Medulla oblongata (tissue), 1 donor: ENCODE data around the gene UBXN11.
"Not testable (repeated sequence)": the region's sequence is repeated elsewhere in the genome, so short reads cannot be mapped to it uniquely, and the experiment has no call there.

Experiments used
- DNase-seq: peaks from one replicate; pipeline ENCODE4 v3.0.0-alpha.2; 2015; ENCODE audit errors: extremely low spot score

Gene UBXN11

DNA sequence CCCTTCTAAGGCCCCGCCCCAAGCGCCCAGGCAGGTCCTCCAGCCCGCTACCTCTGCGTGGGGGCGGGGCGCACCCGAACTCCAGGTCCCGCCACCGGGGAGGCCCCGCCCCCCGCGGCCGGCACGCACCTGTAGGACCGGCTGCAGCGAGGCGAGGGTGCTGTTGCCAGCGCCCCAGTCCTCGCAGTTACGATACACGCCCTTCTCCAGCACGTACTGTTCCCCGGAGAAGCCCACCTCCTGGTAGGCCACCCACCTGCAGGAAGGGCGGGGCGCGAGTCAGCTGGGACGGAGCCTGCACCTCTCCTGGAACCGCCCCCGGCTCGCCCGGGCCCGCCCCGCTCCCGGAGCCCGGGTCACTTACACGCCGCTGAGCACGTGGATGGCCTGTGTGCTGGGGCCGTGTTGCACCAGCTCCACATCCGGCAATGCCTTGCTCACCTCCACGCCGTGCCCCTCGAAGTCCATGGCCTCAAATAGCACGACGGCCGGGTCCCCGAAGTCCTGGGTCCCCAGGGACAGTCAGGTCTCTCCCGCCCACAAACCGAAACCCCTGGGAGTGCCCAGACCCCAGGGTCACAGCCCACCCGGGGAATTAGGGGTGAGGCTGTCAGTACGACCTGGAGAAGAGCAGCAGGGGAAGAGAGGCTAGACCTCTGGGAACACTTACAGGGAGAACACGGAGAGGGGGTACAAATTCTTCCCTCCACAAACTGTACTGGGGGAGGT, 30.2 kb upstream of the UBXN11 start:
- DNase-seq, result no peak

DNA sequence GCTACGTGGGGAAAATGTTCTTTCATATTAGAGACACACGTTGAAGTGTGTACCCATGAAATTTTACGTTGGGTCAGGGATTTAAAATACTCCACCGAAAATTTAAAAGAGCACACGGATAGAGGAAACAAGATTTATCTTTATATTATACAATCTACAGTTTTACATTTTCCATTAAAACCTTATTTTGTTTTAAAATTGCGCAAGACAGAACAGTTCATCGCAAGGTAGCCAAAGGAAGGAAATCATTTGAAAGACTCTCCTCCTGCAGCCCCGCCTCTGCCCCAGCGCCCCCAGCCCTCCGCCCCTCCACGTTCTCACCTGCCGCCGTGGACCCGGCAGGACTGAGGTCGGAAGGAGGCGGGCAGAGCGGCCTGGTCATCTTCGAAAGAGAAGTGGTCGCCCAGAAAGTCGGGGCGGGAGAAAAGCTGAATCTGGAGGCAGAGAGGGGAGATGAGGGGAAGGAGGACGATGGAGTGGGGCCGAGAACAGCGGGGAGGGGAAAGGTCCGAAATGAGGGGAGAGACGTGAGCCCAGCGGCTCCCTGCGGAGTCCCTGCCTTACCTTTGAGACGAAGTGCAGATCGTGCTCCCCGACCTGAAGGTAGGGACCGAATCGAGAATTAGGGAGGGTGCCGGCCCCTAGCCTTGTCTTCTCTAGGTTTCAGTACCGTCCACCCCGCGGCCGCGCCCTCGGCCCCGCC, 29.5 kb upstream of the UBXN11 start:
- DNase-seq, result no peak

DNA sequence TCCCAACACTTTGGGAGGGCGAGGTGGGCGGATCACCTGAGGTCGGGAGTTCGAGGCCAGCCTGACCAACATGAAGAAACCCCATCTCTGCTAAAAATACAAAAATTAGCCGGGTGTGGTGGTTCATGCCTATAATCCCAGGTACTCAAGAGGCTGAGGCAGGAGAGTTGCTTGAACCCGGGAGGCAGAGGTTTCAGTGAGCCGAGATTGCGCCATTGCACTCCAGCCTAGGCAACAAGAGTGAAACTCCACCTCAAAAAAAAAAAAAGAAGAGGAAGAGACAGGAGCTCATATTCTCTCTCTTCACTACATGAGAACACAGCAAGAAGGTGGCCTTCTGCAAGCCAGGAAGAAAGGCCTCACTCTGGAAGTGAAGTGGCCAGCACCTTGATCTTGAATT, 26.9 kb upstream of the UBXN11 start:
- DNase-seq, result not testable (repeated sequence)

DNA sequence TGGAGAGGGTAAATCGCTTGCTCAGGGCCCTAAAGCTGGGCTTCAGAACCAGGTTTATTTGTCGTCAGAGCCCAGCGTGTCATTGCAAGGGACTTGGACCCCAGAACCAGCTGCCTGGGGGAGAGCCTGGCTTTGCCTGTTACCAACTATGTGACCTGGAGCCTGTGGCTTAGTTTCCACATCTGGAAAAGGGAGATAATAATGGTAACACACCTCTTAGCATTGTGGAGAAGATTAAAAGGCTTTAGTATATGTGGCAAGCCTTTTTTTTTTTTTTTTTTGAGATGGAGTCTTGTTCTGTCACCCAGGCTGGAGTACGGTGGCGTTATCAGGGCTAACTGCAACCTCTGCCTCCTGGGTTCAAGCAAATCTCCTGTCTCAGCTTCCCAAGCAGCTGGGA, 23.8 kb upstream of the UBXN11 start:
- DNase-seq, result no peak

DNA sequence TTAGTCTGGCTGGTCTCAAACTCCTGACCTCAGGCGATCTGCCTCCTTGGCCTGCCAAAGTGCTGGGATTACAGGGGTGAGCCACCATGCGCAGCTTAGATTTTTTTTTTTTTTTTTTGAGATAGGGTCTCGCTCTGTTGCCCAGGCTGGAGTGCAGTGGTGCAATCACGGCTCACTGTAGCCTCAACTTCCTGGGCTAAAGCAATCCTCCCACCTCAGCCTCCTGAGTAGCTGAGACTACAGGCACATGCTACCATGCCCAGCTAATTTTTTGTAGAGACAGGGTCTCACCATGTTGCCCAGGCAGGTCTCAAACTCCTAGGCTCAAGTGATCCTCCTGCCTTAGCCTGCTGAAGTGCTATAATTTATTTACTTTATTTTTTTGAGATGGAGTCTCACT, 22.9 kb upstream of the UBXN11 start:
- not testable (repeated sequence) for DNase-seq

DNA sequence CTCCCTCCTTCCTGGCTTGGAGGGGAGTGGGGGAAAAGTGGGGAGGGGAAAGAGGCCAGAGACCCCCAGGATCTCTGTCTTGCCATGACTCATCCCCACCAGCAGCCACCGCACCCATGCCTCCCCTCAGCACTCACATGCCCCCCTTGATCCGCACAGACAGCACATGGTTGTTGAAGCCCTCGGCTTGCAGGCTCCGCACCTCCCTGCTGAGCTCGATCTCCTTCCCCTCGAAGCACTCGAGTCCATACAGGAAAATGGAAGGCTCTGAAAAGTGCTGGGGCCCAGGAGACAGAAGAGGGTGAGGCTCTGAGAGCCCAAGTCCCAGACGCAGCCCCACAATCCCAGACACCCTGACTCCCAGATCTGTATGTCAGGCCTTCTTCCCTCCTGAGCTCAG, 22.2 kb upstream of the UBXN11 start:
- no peak for DNase-seq

DNA sequence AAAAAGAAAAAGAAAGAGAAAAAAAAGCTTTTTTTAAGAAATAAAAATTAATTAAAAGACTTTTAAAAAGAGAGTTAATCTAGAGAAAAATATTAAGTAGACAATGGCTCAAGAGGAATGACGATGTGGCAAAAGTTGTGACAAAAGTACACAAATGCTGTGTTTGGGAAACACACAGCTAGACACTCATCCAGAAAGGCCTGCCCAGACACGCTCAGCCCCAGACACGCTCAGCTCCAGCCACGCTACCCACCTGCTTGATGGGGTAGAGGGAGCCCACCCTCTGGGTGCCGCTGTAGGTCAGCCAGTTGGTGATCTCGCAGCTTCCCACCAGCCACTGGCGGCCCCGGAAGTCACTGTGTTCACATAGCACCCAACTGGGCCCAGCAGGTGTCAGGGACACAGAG, 21.5 kb upstream of the UBXN11 start:
- DNase-seq, result no peak

DNA sequence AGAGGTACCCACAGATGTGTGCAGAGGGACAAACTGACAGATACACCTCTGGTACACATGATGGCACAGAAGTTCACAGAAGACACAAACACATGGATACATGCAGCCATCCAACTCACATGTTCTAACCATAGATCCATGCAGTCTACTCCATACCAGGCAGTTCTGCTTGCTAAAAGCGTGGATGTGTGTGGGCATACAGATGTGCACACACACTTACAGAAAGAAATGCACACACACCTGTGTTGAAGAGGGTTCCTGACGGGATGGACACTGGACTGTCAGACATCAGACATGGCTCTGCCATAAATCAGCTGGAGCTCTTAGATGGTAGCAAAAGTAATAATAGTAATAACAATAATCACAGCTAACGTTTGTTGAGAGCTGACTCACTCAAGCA, 18.1 kb upstream of the UBXN11 start:
- no peak for DNase-seq

DNA sequence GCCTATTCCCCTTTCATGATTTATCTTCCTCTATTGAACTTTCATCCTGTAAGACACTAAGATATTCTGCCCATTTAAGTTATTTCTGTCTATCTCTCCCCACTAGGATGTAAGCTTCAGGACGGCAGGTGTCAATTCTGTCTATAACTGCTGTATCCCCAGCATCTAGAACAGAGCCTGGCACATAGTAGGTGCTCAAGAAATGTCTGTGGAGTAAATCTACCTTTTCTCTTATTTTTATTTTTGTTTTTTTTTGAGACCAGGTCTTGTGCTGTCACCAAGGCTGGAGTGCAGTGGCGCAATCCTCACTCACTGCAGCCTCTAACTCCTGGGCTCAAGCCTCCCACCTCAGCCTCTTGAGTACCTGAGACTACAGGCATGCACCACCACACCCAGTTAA, 16.9 kb upstream of the UBXN11 start:
- DNase-seq, result no peak

DNA sequence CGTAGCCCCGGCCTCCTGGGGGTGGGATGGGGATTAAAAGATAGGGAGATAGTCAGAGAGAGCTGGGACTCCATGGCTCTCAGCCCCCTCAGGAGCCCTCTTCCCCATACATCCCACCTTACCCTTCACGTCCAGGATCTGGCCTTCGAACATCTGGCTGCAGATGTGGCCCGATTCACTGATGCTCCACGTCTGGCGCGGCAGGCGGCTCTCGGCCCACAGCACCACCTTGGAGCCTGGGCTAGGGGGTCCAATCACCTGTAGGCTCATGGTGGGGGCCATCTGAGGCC, 15.6 kb upstream of the UBXN11 start:
- no peak for DNase-seq

DNA sequence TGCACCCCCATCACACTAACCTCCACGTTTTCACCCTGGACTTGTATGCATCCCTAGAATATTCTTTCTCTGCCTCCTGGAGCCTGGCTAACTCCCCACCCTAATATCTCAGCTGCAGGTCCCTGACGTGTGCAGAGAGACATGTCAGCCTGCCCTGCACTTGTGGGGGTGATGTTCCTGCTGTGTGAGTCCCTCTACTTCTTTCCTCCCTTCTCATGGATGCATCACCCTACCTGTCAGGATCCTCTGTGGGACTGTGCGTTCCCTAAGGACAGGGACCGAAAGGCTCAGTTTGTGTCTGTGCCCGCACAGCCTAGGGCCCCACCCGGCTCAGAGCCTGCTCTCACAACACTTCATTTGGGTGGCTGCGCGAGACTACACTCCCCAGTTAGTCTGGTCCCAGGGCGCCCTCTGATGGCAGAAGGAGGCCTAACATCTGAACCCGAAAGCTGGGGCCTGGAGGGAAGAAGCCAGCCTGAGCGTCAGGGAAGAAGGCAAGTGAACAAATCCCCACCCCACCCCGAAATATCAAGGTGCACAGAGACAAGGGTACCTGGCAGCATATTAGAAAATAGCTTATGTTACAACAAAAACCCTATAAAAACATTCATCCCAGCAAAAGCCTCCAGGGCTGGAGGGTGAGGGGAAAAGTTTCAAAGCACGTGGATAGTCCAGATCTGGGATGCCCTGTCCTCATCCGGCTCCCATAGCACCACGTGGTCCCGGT, 15.0 kb upstream of the UBXN11 start:
- DNase-seq, result peak; percentile 95

DNA sequence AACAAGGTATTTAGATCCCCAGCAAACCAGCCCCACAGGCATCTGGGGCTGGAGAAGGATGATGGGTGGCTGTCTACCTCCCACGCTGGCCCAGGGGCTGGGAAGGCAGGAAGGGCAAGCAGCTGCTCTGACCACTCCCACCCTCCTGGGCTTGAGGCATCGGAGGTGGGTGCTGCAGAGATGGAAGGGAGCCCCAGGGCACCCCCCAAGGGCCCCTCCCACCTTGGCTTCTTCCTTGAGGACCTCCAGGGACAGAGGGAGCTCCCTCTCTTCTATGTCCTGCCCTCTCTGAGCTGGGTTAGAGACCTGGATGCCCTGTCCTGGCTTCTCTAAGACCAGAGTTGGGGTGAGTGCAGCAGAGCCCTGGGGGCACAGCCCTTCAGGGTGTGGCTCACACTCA, 14.5 kb upstream of the UBXN11 start:
- no peak for DNase-seq

DNA sequence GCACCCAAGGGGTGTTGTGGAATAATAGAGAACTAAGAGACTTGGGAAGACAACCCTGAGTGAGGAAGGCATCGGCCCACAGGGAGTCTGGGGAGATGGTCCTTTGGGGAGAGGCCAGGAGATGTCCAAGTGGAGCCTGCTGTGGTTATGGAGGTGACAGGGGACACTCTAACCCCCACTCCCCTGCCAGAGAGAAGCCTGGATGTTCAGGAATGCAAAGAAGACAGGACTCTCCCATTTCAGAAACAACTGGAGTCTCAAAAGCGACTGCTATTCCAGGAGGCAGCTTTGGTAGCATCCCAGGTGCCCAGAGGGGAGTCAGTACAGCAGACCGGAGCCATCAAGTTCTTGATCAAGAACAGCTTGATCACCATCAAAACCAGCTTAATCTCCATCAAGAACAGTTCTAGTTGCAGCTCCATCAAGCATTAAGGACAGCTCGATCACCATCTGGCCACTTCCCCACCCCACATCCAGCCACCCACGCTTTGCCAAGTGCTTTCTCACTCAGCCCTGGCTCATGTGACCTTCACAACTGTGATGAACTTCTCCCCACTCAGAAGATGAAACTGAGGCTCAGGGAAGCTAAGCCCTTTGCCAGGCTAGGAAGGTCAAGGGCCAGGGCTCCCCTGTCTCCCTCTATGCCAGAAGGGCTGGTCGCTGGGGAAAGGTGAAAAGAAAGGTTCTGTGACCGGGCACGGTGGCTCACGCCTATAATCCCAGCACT, 12.1 kb upstream of the UBXN11 start:
- DNase-seq, result peak; percentile 63

DNA sequence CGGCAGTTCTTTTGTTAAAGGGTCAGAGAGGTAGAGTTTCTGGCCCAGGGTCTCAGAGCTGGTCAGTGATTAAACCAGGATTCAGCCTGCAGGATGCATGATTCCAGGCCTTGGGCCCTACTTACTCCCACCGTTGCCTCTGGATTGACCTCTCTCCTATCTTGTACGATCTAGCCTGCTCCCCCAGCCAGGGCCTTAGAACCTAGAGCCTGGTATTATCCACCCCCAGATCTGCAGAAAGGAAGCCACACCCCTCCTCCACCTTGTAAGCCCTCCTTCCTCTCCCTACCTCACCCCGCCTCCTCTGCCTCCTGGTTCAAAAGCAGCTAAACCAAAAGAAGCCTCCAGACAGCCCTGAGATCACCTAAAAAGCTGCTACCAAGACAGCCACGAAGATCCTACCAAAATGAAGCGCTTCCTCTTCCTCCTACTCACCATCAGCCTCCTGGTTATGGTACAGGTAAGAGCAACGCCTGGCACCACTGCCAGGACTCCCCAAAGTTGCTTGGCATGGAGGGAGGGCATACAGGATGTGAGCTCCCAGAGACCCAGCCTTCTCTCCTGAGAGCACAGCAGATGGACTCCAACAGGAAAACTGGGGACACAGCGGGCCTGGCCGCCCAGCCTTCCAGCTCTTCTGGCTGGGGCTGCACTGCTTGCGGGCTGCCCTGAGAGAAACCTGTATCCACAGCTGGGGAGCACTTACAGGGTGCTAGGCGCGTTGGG, 11.3 kb upstream of the UBXN11 start, which contains the start of gene CD52:
Gene CD52, plus strand, starts transcription at position 347 of the 726 bp plus-strand sequence. Its CDS starts 60 bp downstream, at position 407.
- no peak for DNase-seq

DNA sequence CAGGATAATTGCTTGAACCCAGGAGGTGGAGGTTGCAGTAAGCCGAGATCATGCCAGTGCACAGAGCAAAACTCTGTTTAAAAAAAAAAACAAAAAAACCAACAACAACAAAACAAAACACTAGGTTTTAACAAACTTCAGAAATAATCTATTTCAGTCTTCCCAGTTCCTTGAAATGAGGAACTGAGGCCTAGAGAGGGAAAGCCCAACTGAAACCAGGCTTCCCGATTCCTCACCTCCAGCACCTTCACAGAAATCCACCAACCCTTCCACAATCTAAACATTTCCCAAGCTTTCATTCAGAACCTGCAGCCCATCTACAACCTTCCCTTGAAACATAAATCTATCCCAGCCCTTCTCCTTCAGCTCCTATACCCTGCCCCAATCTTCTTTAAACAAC, 10.7 kb upstream of the UBXN11 start:
- no peak for DNase-seq

DNA sequence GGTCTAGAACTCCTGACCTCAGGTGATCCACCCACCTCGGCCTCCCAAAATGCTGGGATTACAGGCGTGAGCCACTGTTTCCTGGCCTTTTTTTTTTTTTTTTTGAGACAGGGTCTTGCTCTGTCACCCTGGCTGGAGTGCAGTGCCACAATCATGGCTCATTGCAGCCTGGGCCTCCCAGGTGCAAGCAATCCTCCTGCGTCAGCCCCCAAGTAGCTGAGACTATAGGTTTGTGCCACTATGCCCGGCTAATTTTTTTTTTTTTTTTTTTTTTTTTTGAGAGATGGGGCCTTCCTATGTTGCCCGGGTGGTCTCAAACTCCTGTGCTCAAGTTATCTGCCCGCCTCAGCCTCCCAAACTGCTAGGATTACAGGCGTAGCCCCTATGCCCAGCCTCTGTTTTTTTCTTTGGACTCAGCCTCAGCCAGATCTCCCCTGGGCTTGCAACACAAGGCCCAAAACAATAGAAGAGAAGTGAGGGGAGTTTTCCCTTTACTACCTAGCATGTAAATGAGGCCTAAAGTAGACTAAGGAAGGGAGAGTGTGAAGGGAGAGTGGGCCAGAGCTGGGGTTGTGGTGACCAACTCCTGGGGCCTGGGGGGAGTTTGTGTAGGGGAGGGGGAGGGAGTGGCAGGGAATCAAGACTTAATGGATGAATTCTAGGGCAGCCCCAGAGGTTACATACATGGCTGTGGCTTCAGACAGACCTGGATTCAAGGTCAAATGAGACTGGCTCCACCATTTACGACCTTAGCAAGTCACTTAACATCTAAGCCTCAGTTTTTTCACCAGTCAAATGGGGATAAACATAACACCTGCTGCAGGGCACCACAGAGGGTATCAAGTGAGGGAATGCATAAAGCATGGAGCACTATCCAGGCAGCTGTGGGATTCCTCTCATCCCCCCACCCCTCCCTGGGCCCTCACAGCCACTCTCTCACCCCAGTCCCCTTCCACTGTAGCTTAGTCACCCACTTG, 9.7 kb upstream of the UBXN11 start:
- no peak for DNase-seq

DNA sequence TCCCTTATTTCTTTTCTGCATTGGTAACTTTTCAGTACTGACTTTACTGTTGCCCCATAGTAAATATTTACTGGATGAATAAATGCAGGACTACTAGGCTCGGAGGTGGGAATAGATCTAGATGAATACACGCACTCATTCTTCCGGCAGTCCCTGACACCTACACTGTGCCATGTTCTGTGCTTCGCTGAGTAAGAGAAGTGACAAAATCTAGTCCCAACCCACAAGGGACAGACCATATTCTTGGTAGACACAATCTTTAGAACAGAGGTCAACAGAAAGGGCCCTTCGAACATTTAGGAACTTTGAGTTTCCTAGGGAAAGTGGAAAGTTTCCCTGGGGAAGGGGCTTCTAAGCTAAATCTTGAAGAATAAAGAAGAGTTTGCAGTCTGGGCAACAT, 8.1 kb upstream of the UBXN11 start:
- no peak for DNase-seq

DNA sequence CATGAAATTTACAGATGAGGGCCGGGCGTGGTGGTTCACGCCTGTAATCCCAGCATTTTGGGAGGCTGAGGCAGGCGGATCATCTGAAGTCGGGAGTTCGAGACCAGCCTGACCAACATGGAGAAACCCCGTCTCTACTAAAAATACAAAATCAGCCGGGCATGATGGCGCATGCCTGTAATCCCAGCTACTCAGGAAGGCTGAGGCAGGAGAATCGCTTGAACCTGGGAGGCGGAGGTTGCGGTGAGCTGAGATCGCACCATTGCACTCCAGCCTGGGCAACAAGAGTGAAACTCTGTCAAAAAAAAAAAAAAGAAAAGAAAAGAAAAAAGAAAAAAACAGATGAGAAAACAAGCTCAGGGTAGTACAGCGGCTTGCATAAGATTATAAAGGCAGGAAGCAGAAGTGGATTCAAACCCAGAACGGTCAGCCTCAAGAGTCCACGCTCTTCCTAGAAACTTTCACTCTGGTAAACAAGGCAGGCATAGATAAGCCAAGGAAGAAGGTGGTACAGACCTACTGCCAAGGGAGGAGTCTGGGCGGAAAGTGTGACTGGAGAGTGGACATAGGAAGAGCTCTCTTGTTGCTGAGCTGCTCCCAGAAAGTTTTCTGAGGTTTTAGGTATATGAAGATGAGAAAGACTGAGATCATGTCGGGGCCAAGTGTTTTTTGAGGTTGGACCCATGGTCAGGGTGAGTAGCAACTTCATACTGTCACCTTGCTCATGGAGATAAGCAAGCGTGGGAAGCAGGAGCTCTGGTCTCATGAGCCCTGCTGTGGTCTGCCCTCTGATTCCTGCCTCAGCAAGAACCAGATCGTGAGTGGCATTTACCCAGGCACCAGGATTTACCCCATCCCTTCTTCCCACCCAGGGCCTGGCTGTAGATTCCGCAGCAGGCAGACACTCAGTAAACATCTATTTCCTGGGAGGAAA, 1.8 kb upstream of the UBXN11 start:
- not testable (repeated sequence) for DNase-seq

DNA sequence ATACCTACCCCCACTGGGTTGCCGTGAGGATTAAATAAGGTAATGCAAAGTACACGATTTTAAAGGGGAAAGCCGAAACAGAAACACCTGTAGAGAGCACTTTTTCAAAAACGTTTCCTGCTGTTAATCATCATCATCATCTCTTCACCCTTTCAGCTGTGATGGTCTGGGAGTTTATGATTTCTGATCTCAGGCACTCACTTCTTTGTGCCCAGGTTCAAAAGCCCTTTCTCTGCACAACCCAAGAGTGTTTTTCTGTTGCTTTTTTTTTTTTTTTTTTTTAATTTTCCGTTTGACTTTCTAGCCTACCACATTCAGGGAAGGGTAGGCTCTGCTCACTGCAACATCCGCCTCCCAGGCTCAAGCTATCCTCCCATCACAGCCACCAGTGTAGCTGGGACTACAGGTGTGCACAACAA, 936 bp upstream of the UBXN11 start:
- DNase-seq, result no peak
